Measurements from ENCODE around the gene RET. TPM values are rescaled to one million over a fixed set of nuclear protein-coding genes. Genes with fewer than 3 reads are reported as not detected.

Gene RET
- total RNA-seq, 1 experiment from 2014 or later = 0.02 TPM

DNA sequence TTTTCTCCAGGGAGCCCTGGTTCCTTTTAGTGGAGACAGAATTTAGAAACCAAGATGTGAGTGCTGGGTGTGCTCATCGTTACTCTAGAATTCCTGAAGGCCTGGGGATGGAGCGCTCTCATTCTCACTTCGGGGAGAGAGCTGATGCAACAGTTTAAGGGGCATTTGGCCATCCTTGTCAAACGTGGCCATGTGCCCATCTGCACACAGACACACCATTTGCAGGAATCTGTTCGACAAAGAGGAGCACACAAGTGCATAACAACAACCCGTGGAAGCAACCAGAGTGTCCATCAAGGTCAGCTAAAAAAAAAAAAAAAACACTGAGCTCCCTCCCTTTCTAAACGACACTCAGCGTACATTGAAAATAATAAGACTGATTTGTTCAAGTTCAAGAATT lies 23.0 kb upstream of the RET start:
- Histone ChIP-seq H3K4me1 (no peaks in the 10 kb centered on the region), H3K9me3 (replicated peaks) (no peaks in the 10 kb centered on the region), H3K36me3 (no peaks in the 10 kb centered on the region), H3K4me3 (no peak overlapping the region), H3K27ac (no peak overlapping the region), H3K27me3 (no peaks in the 10 kb centered on the region)
- DNase-seq = no peak

DNA sequence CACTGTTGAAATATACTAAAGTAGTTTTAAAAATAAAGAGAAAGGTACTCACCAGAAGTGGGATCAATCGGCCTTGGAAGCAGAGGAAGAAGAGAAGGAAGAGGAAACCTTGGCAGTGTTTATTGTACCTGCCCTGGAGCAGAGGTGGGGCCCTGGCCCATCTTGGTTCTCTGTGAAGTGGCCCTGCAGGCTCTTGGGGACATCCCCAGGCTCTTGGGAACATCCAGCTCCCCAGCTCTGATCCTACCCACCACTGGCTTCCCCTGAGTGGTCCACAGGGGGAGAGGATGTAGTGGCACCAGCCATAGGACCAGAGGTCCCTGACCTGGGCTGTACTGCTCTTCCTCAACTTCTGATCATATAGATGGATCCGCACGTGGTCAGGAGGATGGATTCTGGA lies 22.3 kb upstream of the RET start:
- no peaks in the 10 kb centered on the region for H3K4me1 ChIP-seq
- H3K36me3 ChIP-seq = no peaks in the 10 kb centered on the region
- H3K9me3 ChIP-seq (replicated peaks) = no peaks in the 10 kb centered on the region
- DNase-seq = no peak
- H3K27me3 ChIP-seq = no peaks in the 10 kb centered on the region
- no peak overlapping the region for H3K27ac ChIP-seq
- H3K4me3 ChIP-seq = no peak overlapping the region

DNA sequence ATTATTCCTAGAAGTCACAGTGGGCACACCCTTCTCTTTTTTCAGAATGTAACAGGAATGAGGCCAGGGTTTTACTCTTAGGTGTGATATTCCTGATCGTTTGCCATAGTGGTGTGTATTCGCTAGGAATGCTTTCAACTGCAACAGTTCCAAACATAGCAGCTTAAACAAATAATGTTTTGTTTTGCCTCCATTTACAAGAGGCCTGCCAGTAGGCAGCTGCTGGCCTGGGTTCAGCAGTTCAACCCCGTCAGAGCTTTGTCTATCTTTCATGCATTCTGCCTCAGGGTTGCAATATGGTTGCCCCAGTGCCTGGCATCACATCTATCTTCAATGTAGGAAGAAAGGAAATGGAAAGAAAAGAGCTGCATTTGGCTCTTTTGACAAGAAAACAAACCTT lies 21.7 kb upstream of the RET start:
- Histone ChIP-seq H3K9me3 (replicated peaks) (no peaks in the 10 kb centered on the region), H3K36me3 (no peaks in the 10 kb centered on the region), H3K4me3 (no peak overlapping the region), H3K4me1 (no peaks in the 10 kb centered on the region), H3K27me3 (no peaks in the 10 kb centered on the region), H3K27ac (no peak overlapping the region)
- DNase-seq = no peak

DNA sequence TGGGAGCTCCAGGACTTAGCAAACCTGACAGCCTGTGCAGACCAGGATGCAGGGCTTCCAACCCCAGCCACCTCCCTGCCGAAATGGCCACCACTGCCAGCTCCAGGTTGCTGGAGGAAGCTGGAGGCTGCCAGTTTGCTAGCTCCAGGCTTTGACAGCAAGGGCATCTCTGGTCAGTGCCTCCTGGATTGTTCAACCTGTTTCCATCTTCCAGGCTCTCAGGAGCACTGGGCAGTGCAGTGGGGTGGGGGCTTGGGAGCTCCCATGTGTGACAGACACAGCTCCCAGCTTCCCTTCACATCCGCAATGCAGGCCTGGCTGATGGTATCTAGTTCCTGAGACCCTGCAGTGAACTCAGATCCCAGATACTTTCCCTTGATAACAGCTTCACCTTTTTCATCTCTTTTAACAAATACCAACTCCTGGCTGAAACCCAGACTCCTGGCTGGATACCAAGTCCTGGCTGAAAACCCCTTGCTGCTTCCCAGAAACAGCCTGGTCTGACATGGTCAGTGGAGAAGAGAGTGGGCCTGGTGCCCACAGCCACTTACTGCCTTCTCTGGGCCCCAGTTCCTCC lies 20.8 kb upstream of the RET start:
- Histone ChIP-seq H3K27ac (no peak overlapping the region), H3K4me3 (no peak overlapping the region), H3K9me3 (replicated peaks) (no peaks in the 10 kb centered on the region), H3K36me3 (no peaks in the 10 kb centered on the region), H3K27me3 (no peaks in the 10 kb centered on the region), H3K4me1 (no peaks in the 10 kb centered on the region)
- DNase-seq = no peak

DNA sequence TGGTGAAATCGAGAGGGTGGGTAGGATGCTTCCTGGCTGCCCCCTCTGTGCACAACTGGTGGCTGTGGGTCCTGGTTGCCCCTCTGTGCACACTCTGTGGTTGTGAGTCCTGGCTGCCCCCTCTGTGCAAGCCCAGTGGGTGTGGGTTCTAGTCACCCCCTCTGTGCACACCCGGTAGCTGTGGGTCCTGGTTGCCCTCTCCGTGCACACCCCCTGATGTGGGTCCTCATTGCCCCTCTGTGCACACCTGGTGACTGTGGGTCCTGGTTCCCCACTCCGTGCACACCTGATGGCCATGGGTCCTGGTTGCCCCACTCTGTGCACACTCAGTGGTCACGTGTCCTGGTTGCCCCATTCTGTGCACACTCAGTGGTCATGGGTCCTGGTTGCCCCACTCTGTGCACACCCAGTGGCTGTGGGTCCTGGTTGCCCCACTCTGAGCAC lies 20.3 kb upstream of the RET start:
- Histone ChIP-seq H3K27ac (no peak overlapping the region), H3K36me3 (no peaks in the 10 kb centered on the region), H3K4me1 (no peaks in the 10 kb centered on the region), H3K27me3 (no peaks in the 10 kb centered on the region), H3K4me3 (no peak overlapping the region), H3K9me3 (replicated peaks) (no peaks in the 10 kb centered on the region)
- no peak for DNase-seq

DNA sequence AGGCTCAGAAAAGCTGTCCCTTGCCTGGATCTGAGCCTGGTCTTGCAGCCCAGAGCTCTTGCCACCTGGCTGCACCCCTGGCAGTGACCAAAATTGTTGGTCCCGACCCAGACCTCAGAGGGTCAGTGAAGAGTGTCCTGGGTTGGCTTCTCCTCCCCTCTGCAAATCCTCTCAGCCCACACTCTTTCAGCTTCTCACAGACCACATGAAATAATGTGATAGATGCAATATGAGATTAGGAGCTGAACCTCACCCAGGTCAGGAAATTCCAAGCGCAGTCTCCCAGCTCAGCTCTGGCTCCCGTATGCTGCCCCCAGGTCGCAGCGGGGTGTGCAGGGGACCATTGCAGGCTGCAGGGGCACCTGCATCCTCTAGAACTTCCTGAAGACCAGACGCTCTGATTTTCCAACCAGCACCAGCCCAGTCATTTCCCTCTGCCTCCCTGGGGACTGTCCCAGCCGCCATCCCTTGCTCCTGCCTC lies 19.6 kb upstream of the RET start:
- H3K27me3 ChIP-seq = no peaks in the 10 kb centered on the region
- no peaks in the 10 kb centered on the region for H3K4me1 ChIP-seq
- DNase-seq = no peak
- no peak overlapping the region for H3K4me3 ChIP-seq
- H3K36me3 ChIP-seq = no peaks in the 10 kb centered on the region
- no peaks in the 10 kb centered on the region for H3K9me3 ChIP-seq (replicated peaks)
- H3K27ac ChIP-seq = no peak overlapping the region

DNA sequence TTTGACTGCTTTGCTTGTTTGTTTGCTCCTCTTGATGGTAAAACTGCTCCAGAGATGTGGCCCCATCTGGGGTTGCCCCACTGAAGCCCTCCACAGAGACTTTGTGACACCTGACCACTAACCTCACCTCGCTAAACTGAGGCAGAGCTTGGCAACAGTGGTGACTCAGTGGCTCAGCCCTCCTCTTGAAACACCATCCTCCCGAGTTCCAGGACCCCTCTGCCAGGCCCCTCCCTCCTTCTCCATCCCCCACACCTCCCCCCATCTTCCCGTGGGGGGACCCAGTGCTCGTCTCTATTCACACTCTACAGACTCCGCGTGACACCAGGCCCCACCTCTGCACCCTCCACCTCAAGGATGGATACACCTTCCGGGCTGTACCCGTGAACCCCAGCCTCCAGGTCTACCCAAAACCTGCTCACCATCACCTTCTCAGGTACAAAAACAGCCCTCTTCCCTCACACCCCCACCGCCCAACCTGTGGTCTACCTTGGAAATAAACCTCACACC lies 19.0 kb upstream of the RET start:
- H3K9me3 ChIP-seq (replicated peaks) = no peaks in the 10 kb centered on the region
- H3K27ac ChIP-seq = no peak overlapping the region

DNA sequence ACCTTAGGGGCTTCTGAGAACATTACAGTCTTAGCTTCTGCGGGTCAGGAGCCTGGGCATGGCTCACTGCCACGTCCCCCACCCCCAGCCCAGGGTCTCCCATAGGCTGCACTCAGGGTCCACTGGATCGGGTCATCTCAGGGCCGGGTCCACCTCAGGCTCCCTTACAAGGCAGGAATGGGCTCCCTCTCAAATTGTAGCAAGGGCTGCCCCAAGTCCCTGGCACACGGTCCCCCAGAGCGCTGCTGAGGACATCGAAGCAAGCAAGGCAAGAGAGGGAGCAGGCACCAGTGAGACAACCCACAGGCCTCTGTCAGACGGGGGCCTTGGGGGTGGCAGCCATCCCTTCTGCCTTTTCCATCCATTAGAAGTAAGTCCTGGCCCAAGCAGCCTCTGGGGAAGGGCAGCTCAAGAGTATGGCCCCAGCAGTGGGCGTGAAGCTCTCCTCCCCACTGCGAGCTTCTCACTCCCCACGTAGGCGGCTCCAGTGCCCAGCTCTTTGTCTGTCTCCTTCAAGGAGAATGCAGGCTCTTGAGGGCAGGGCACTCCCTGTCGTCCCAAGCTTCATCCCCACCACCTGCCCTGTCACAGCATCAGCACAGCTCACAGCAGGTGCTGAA lies 18.0 kb upstream of the RET start:
- Histone ChIP-seq H3K27ac (no peak overlapping the region), H3K4me1 (no peaks in the 10 kb centered on the region), H3K9me3 (replicated peaks) (no peaks in the 10 kb centered on the region), H3K36me3 (no peaks in the 10 kb centered on the region), H3K4me3 (no peak overlapping the region), H3K27me3 (no peaks in the 10 kb centered on the region)
- no peak for DNase-seq

More for the DNA sequence above, 19.0 kb upstream of the RET start:
- Histone ChIP-seq H3K4me3 (no peak overlapping the region), H3K4me1 (no peaks in the 10 kb centered on the region), H3K36me3 (no peaks in the 10 kb centered on the region), H3K27me3 (no peaks in the 10 kb centered on the region)
- DNase-seq = no peak

DNA sequence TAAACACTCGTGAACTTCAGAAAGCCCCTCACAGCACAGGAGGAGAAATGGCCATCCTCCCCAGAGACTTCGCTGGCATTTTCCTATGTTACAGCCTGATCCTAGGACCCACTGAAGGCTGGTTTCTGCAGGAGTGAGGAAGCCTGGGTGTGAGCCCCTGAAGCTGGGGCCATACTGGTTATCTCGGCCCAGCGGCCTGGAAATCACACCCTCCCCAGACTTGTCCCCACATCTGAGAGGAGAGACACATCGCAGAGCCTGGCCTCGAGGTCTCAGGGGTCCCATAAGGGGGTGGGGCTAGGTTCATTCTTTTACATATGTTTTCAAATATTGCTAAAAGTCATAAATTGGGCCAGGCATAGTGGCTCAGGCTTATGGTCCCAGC lies 17.5 kb upstream of the RET start:
- Histone ChIP-seq H3K4me3 (no peak overlapping the region), H3K4me1 (no peaks in the 10 kb centered on the region), H3K36me3 (no peaks in the 10 kb centered on the region), H3K27ac (no peak overlapping the region), H3K27me3 (no peaks in the 10 kb centered on the region), H3K9me3 (replicated peaks) (no peaks in the 10 kb centered on the region)
- DNase-seq = no peak

DNA sequence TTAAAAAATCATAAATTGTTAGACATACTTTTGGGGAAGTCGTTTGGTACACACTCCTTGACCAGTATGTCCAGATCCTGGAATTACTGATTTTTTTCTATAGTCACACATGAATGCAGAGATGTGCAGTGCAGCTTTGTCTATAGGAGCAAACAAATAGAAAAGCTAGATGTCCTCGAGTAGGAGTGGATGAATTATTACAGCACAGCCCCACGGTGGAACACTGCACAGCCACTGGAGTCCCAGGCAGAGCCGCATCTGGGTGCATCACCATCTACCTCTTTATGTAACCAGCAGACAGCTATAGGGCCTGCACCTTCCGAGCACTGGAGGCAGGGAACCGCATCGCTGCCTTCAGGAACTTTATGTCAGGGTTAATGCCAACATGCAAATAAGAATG lies 17.0 kb upstream of the RET start:
- Histone ChIP-seq H3K27me3 (no peaks in the 10 kb centered on the region), H3K4me3 (no peak overlapping the region), H3K27ac (no peak overlapping the region), H3K9me3 (replicated peaks) (no peaks in the 10 kb centered on the region), H3K36me3 (no peaks in the 10 kb centered on the region), H3K4me1 (no peaks in the 10 kb centered on the region)
- no peak for DNase-seq

DNA sequence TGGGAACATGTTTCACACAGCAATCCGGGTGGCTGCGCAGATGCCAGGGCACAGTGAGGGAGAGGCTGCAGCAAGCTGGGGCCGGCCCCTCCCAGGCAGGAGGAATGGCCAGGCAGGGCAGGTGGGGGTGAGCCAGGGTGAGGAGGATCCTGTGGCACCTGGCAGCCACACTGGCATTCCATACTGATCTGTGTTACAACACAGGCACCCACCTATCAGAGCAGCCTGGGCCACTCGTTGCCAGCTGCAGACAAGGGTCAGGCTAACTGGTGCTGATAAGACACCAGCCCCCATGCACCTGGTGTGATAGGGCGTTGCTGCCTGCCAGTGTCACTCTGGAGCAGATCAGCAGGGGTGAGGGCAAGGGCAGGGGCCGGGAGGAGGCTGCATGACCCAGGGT lies 16.6 kb upstream of the RET start:
- DNase-seq = no peak
- no peak overlapping the region for H3K27ac ChIP-seq
- H3K4me3 ChIP-seq = no peak overlapping the region
- no peaks in the 10 kb centered on the region for H3K9me3 ChIP-seq (replicated peaks)
- no peaks in the 10 kb centered on the region for H3K27me3 ChIP-seq
- H3K4me1 ChIP-seq = no peaks in the 10 kb centered on the region
- no peaks in the 10 kb centered on the region for H3K36me3 ChIP-seq

DNA sequence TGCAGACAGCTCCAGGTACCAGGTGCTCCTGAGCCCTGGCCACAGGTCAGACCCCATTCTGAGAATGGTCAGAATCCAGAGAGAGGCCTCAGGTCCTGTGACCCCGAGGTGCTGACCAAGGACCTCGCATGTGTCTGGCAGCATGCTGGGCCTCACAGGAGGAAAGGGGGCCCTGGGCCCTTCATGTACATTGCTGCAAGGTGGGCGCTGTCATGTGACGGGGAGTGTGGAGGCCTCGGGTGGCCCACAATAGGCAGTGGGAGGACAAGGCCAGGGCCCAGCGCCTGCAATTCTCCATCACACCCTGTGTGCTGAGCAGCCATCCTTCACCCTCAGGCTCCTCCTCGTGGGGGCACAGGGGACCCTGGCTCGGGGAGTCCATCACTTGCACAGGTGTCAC lies 15.5 kb upstream of the RET start:
- no peaks in the 10 kb centered on the region for H3K9me3 ChIP-seq (replicated peaks)
- H3K4me1 ChIP-seq = no peaks in the 10 kb centered on the region
- H3K27ac ChIP-seq = no peak overlapping the region
- no peak for DNase-seq
- H3K4me3 ChIP-seq = no peak overlapping the region
- no peaks in the 10 kb centered on the region for H3K36me3 ChIP-seq
- H3K27me3 ChIP-seq = no peaks in the 10 kb centered on the region

DNA sequence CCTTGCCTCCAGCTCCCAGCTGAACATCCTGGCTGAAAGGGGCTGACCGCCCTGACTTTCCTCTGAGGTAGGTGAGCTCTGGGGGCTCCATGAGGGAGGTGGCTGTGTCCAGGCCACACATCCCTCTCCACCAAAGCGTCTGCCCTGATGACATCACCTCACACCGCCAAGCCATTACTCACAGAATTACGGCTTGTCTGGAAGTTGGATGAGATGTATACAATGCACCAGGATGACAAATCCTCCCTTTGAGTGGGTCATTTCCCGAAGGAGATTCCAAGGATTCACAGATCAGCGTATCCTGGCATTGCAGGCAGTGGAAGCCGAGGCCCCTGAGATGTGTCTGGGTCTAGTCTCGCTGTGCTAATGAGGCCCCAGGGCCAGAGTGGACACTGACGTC lies 15.1 kb upstream of the RET start:
- Histone ChIP-seq H3K9me3 (replicated peaks) (no peaks in the 10 kb centered on the region), H3K36me3 (no peaks in the 10 kb centered on the region), H3K4me3 (no peak overlapping the region), H3K4me1 (no peaks in the 10 kb centered on the region), H3K27ac (no peak overlapping the region), H3K27me3 (no peaks in the 10 kb centered on the region)
- DNase-seq = no peak

DNA sequence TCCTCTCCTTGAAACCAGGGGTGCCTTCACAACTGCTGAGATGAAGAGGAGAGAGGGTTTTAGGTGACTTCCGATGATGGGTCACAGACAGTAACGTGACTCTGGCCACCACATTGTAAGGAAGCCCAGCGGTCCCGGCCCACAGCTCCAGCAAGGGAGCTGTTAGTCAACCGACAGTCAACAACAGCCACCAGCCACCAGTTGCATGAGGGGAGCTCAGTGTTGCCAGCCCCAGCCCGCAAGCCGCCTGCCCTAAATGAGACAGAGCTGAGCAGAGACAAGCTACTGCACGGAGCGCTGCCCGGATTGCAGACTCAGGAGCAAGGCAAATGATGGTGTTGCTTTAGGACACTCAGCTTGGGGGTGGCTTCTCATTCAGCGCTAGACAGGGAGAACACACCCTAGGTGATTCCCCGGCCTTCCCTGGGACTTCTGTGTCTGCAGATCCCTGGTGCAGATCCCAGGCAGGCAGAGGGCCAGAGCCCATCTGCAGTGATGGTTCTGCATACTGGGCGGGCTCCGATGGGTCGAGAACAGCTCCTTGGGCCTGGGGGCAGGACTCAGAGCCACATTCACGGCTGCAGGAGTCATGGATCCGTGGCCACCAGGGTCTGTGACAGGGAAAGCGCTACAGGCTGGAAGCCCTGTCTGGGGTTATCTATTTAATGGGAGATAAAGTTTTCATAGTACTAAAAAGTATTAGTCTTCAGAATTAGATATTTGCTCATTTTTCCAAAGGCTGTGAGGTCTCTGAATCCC lies 14.3 kb upstream of the RET start:
- Histone ChIP-seq H3K27ac (no peak overlapping the region), H3K4me3 (no peak overlapping the region), H3K4me1 (no peaks in the 10 kb centered on the region), H3K27me3 (no peaks in the 10 kb centered on the region), H3K36me3 (no peaks in the 10 kb centered on the region), H3K9me3 (replicated peaks) (no peaks in the 10 kb centered on the region)
- no peak for DNase-seq

DNA sequence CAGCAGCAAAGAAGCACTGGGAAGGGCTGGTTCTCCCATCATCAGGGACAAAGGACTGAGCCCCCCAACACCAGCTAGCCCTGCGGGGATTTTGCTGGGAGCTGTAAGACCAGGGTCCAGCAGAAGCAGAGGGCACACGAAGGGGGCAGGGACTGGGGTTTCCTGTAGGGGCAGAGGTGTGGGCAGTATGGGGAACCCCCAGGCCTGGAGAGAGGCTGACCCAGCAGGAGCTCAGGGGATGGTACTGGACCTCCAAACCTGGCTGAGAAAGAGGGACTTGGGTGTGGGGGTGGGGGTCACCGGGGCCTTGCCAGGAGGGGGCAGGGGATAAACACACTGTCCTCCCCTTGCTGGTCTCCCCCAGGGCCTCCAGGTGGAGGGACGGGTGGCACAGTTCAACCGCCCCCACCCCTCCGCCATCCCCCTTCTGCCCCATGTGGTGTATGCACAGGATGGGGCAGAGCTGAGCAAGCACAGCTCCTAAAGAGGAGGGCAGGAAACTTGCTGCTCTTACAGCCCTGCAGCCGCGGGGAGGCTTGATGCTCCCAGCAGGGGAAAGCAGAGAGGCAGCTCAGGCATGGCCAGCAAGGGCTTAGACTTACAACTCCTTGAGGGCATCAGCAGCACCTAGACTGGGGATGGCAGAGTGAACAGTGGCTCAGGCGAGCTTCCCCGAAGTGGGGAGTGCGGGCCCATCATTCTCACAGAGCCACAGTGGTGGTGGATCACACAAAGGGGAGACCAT lies 12.4 kb upstream of the RET start:
- no peaks in the 10 kb centered on the region for H3K9me3 ChIP-seq (replicated peaks)
- no peaks in the 10 kb centered on the region for H3K36me3 ChIP-seq
- no peaks in the 10 kb centered on the region for H3K27me3 ChIP-seq
- H3K27ac ChIP-seq = no peak overlapping the region
- no peaks in the 10 kb centered on the region for H3K4me1 ChIP-seq
- no peak for DNase-seq
- H3K4me3 ChIP-seq = no peak overlapping the region

Data from SJCRH30 (cell line).